ENCODE results near the gene TMED3.
A peak's percentile ranks its signal among the peaks of the same experiment; 100 is the strongest.

Gene TMED3

GRCh38 chr15:79310985-79311900, at the start of gene TMED3:
TMED3 (plus strand) TSS chr15:79311112; CDS start chr15:79311250, 138 bp downstream.
- peak; percentile 88 for DNase-seq

- DNase-seq, result no peak
These were observed 49.1 kb upstream of the TMED3 start for GRCh38 chr15:79261836-79262235.

- DNase-seq, result no peak
These were observed 45.7 kb upstream of the TMED3 start for GRCh38 chr15:79265167-79265566.

GRCh38 chr15:79265987-79266579, 44.8 kb upstream of the TMED3 start:
- DNase-seq, result no peak

- peak; percentile 24 for DNase-seq
These were observed 28.3 kb upstream of the TMED3 start, which contains the start of gene ANKRD34C for GRCh38 chr15:79282371-79283251. ANKRD34C (plus strand) TSS chr15:79282722; CDS start chr15:79293285, 10,563 bp downstream.

GRCh38 chr15:79283252-79284048, 27.5 kb upstream of the TMED3 start:
- DNase-seq, result no peak

- DNase-seq, result no peak
These were observed 20.2 kb upstream of the TMED3 start for GRCh38 chr15:79290642-79291275.

GRCh38 chr15:79292011-79292410, 18.9 kb upstream of the TMED3 start:
- DNase-seq, result no peak

GRCh38 chr15:79294075-79294474, 16.8 kb upstream of the TMED3 start:
- DNase-seq, result no peak

GRCh38 chr15:79296583-79296982, 14.3 kb upstream of the TMED3 start:
- no peak for DNase-seq

GRCh38 chr15:79299126-79299840, 11.6 kb upstream of the TMED3 start:
- DNase-seq, result no peak

GRCh38 chr15:79299841-79300235, 11.1 kb upstream of the TMED3 start:
- no peak for DNase-seq

GRCh38 chr15:79307251-79307650, 3.7 kb upstream of the TMED3 start:
- DNase-seq, result no peak

- DNase-seq, result no peak
These were observed 2.0 kb upstream of the TMED3 start for GRCh38 chr15:79308874-79309273.

GRCh38 chr15:79310612-79310984, 314 bp upstream of the TMED3 start:
- DNase-seq, result peak; percentile 63

GRCh38 chr15:79311901-79312553, 1.1 kb downstream of the TMED3 start:
- DNase-seq, result no peak

GRCh38 chr15:79314186-79314585, 3.3 kb downstream of the TMED3 start:
- no peak for DNase-seq

- DNase-seq, result no peak
These were observed 3.9 kb downstream of the TMED3 start for GRCh38 chr15:79314811-79315210.

- DNase-seq, result no peak
These were observed 4.9 kb downstream of the TMED3 start for GRCh38 chr15:79315623-79316328.

- DNase-seq, result no peak
These were observed 6.0 kb downstream of the TMED3 start for GRCh38 chr15:79316864-79317263.
